ENCODE results near the gene RTN1. TPM values are rescaled to one million over a fixed set of nuclear protein-coding genes. Genes with fewer than 3 reads are reported as not detected.

RTN1 gene
- total and polyA plus RNA-seq, 8 donors = 0.61 to 10.6 (median 2.4) TPM; not detected in 2

- 17 to 29% (median 20%) methylated on average over 29 to 46 of the region's 46 CpGs for WGBS, 5 donors
- Histone ChIP-seq H3K9me3 (no peaks in the 10 kb centered on the region), H3K27ac (no peak within 1 kb of the TSS), H3K36me3 (no peaks in the 10 kb centered on the region), H3K4me3 (peak within 1 kb of the TSS; percentile 45 to 57 (median 49)), H3K4me1 (peaks cover 4 to 13% (median 9%) of the 10 kb centered on the region in 4 donors), H3K27me3 (peaks cover 0 to 8% (median 7%) of the 10 kb centered on the region in 3 donors)
- intact Hi-C loops (cut with DNase I; ENCODE audit: low total_unique reads) = no loop called here
- TF ChIP-seq EP300 (IDR thresholded peaks at IDR 0.05) (no peak), CTCF (IDR thresholded peaks at IDR 0.05) (peak in 4 of 7 experiments; percentile 36 to 72 (median 65))
- DNase-seq = peak; percentile 91 to 94
Observed at GRCh38 chr14:59576332-59577294, 294.0 kb downstream of the RTN1 start, which contains the start of gene CCDC175. Gene CCDC175, minus strand, starts transcription at chr14:59576812. Its CDS starts 37 bp downstream, at chr14:59576775.

GRCh38 chr14:59570122-59570521 lies 300.5 kb downstream of the RTN1 start:
- DNase-seq = no peak
- Histone ChIP-seq H3K4me1 (no peaks in the 10 kb centered on the region), H3K27me3 (no peaks in the 10 kb centered on the region), H3K36me3 (no peaks in the 10 kb centered on the region), H3K9me3 (no peaks in the 10 kb centered on the region), H3K27ac (no peak overlapping the region), H3K4me3 (no peak overlapping the region)
- intact Hi-C loops (cut with DNase I; ENCODE audit: low total_unique reads) = no loop called here
- no peak for TF ChIP-seq POLR2AphosphoS5 (IDR thresholded peaks at IDR 0.05)
- no peak for TF ChIP-seq CTCF (IDR thresholded peaks at IDR 0.05)
- no peak for TF ChIP-seq EP300 (IDR thresholded peaks at IDR 0.05)
- TF ChIP-seq POLR2A (IDR thresholded peaks at IDR 0.05) = no peak

- DNase-seq = no peak
- 70 to 89% (median 84%) methylated on average over 3 of the region's 3 CpGs for WGBS, 5 donors
- no peaks in the 10 kb centered on the region for H3K36me3 ChIP-seq
- no peaks in the 10 kb centered on the region for H3K27me3 ChIP-seq
- H3K9me3 ChIP-seq = no peaks in the 10 kb centered on the region
- H3K27ac ChIP-seq = no peak overlapping the region
- TF ChIP-seq POLR2AphosphoS5 (IDR thresholded peaks at IDR 0.05) = no peak
- TF ChIP-seq EP300 (IDR thresholded peaks at IDR 0.05) = no peak
- no peak for TF ChIP-seq CTCF (IDR thresholded peaks at IDR 0.05)
- TF ChIP-seq POLR2A (IDR thresholded peaks at IDR 0.05) = no peak
- H3K4me3 ChIP-seq = no peak overlapping the region
- intact Hi-C loops (cut with DNase I; ENCODE audit: low total_unique reads) = no loop called here
- H3K4me1 ChIP-seq = no peaks in the 10 kb centered on the region
Observed at GRCh38 chr14:59566725-59567124, 303.9 kb downstream of the RTN1 start.

- WGBS, 5 donors = 40 to 66% (median 48%) methylated on average over 1 of the region's 1 CpG
- Histone ChIP-seq H3K27ac (no peak overlapping the region), H3K27me3 (no peaks in the 10 kb centered on the region), H3K4me1 (no peaks in the 10 kb centered on the region), H3K9me3 (no peaks in the 10 kb centered on the region), H3K4me3 (no peak overlapping the region), H3K36me3 (no peaks in the 10 kb centered on the region)
- intact Hi-C loops (cut with DNase I; ENCODE audit: low total_unique reads) = no loop called here
- no peak for DNase-seq
- no peak for TF ChIP-seq EP300 (IDR thresholded peaks at IDR 0.05)
Observed at GRCh38 chr14:59566296-59566695, 304.3 kb downstream of the RTN1 start.

GRCh38 chr14:59565087-59565486 lies 305.5 kb downstream of the RTN1 start:
- Histone ChIP-seq H3K27ac (no peak overlapping the region), H3K4me3 (no peak overlapping the region), H3K27me3 (no peaks in the 10 kb centered on the region), H3K36me3 (no peaks in the 10 kb centered on the region), H3K4me1 (no peaks in the 10 kb centered on the region), H3K9me3 (no peaks in the 10 kb centered on the region)
- no peak for DNase-seq
- TF ChIP-seq EP300 (IDR thresholded peaks at IDR 0.05) = no peak
- TF ChIP-seq POLR2A (IDR thresholded peaks at IDR 0.05) = no peak
- TF ChIP-seq POLR2AphosphoS5 (IDR thresholded peaks at IDR 0.05) = no peak
- TF ChIP-seq CTCF (IDR thresholded peaks at IDR 0.05) = no peak
- WGBS, 5 donors = 53 to 80% (median 70%) methylated on average over 1 of the region's 1 CpG
- intact Hi-C loops (cut with DNase I; ENCODE audit: low total_unique reads) = no loop called here
